ENCODE measurements around the gene SEPTIN12.

- no peak for TF ChIP-seq POLR2A (IDR thresholded peaks at IDR 0.05; ENCODE audit: low read depth, low read length)
- no peak for TF ChIP-seq MAZ (IDR thresholded peaks at IDR 0.05; ENCODE audit: borderline replicate concordance, low read depth, low read length)
- TF ChIP-seq ELK1 (IDR thresholded peaks at IDR 0.05; ENCODE audit: borderline replicate concordance, low read depth, low read length) = no peak
- TF ChIP-seq CTCF (conservative IDR thresholded peaks at IDR 0.05; ENCODE audit: low read depth, low read length) = no peak
- TF ChIP-seq USF2 (IDR thresholded peaks at IDR 0.05; ENCODE audit: low read depth, low read length) = no peak
- no peak for TF ChIP-seq BHLHE40 (IDR thresholded peaks at IDR 0.05; ENCODE audit: low read depth, low read length)
- no peak for TF ChIP-seq CEBPB (IDR thresholded peaks at IDR 0.05; ENCODE audit: low read depth, low read length)
- no peak for TF ChIP-seq MAFK (IDR thresholded peaks at IDR 0.05; ENCODE audit: low read depth, low read length)
Measured at GRCh38 chr16:4750896-4751295, 37.2 kb downstream of the SEPTIN12 start.

All from IMR-90 (cell line).